Common myeloid progenitor, CD34-positive (primary cell): ENCODE results near the gene RMI2.
A peak's percentile ranks its signal among the peaks of the same experiment; 100 is the strongest.

Experiments used
- CTCF ChIA-PET: fragments of 350-600 bp; sonication (Branson Sonifier 250); formaldehyde crosslinking; loops from one replicate; lab custom pipeline; 2021; ENCODE audit warnings: antibody characterized with exemption; lab: Charles Lee
- POLR2A ChIA-PET: fragments of 350-600 bp; sonication (Branson Sonifier 250); formaldehyde crosslinking; loops from one replicate; lab custom pipeline; 2021; ENCODE audit warnings: antibody characterized with exemption; lab: Charles Lee
- DNase-seq, 3 donors: peaks; one replicate each; pipeline versions ENCODE4 v3.0.0 to v3.0.0-alpha.2; 2013
- H3K27ac ChIP-seq, 2 experiments: 1 replicate in 1 of 2; 2 replicates in 1 of 2; pipeline ENCODE4 v1.7.0; 2013; ENCODE audit warnings: inconsistent platforms in 2 of 2, low read length in 2 of 2, mild to moderate bottlenecking in 2 of 2, low read depth in 1 of 2, moderate library complexity in 1 of 2; ENCODE audit not compliant: severe bottlenecking in 2 of 2, insufficient read depth in 1 of 2, poor library complexity in 1 of 2
- H3K27me3 ChIP-seq, 5 experiments: replicated peaks in 2 of 5; 1 replicate in 3 of 5; 2 replicates in 2 of 5; pipeline versions ENCODE4 v1.6.1 to v1.7.0; 2013; ENCODE audit warnings: low read length in 4 of 5, mild to moderate bottlenecking in 2 of 5, moderate library complexity in 2 of 5, inconsistent platforms in 1 of 5; ENCODE audit not compliant: insufficient read depth in 5 of 5, control insufficient read depth in 4 of 5
- H3K36me3 ChIP-seq, 4 experiments: 1 replicate in 2 of 4; 2 replicates in 2 of 4; pipeline versions ENCODE4 v1.6.1 to v1.7.0; 2013; ENCODE audit warnings: low read length in 3 of 4, control low read depth in 1 of 4, mild to moderate bottlenecking in 1 of 4; ENCODE audit not compliant: control insufficient read depth in 4 of 4, insufficient read depth in 4 of 4
- H3K4me1 ChIP-seq, 4 experiments: 1 replicate in 3 of 4; 2 replicates in 1 of 4; pipeline versions ENCODE4 v1.6.1 to v1.7.1; 2013; ENCODE audit warnings: low read length in 3 of 4, mild to moderate bottlenecking in 3 of 4, control low read depth in 1 of 4, inconsistent platforms in 1 of 4, moderate library complexity in 1 of 4; ENCODE audit not compliant: control insufficient read depth in 4 of 4, insufficient read depth in 4 of 4; ENCODE audit errors: control extremely low read depth in 1 of 4
- H3K4me3 ChIP-seq, 7 experiments: 1 replicate in 4 of 7; 2 replicates in 3 of 7; pipeline versions ENCODE4 v1.5.1 to v1.7.0; 2013; ENCODE audit warnings: mild to moderate bottlenecking in 7 of 7, low read length in 6 of 7, moderate library complexity in 6 of 7, inconsistent platforms in 2 of 7, low read depth in 2 of 7, control low read depth in 1 of 7; ENCODE audit not compliant: insufficient read depth in 4 of 7, control insufficient read depth in 1 of 7; ENCODE audit errors: extremely low read depth in 1 of 7
- H3K9me3 ChIP-seq, 5 experiments: 1 replicate in 4 of 5; 2 replicates in 1 of 5; pipeline versions ENCODE4 v1.6.1 to v1.7.1; 2013; ENCODE audit warnings: low read length in 4 of 5, mild to moderate bottlenecking in 2 of 5, inconsistent platforms in 1 of 5, low read depth in 1 of 5, moderate library complexity in 1 of 5; ENCODE audit not compliant: control insufficient read depth in 4 of 5, insufficient read depth in 2 of 5; ENCODE audit errors: control extremely low read depth in 1 of 5
- WGBS: methylation state at CpG from one replicate; pipeline ENCODE4 v1.1.5; 2013; ENCODE audit not compliant: insufficient coverage; 5-methylcytosine and 5-hydroxymethylcytosine counted together

Gene RMI2

GRCh38 chr16:11306381-11306780 lies 38.9 kb upstream of the RMI2 start:
- CTCF ChIA-PET, result interaction anchor here (1.2 kb wide), 1 partner anchor 50 kb away, joined by 3 read pairs; no protein-coding TSS in a partner anchor
- no peak for DNase-seq
- H3K9me3 ChIP-seq, result peaks cover 0 to 5% (median 0%) of the 10 kb centered on the region in 5 experiments
- WGBS, result 100% methylated on average over 6 of the region's 8 CpGs
- no peaks in the 10 kb centered on the region for H3K36me3 ChIP-seq
- H3K27me3 ChIP-seq, result no peaks in the 10 kb centered on the region
- no peak overlapping the region for H3K4me3 ChIP-seq
- H3K27ac ChIP-seq, result no peak overlapping the region
- H3K4me1 ChIP-seq, result peaks cover 4 to 38% (median 26%) of the 10 kb centered on the region in 4 experiments
- POLR2A ChIA-PET, result interaction anchor here (0.7 kb wide), 1 partner anchor 135 kb away, joined by 3 read pairs; no protein-coding TSS in a partner anchor

GRCh38 chr16:11306997-11307638 lies 38.1 kb upstream of the RMI2 start:
- no peak for DNase-seq
- WGBS, result 100% methylated on average over 6 of the region's 7 CpGs
- Histone ChIP-seq H3K36me3 (no peaks in the 10 kb centered on the region), H3K4me1 (peaks cover 7 to 43% (median 31%) of the 10 kb centered on the region in 4 experiments), H3K9me3 (peaks cover 0 to 5% (median 0%) of the 10 kb centered on the region in 5 experiments), H3K27me3 (no peaks in the 10 kb centered on the region), H3K27ac (no peak overlapping the region), H3K4me3 (no peak overlapping the region)
- CTCF ChIA-PET, result interaction anchor here (1.8 kb wide), 1 partner anchor 9 kb away, joined by 8 read pairs; no protein-coding TSS in a partner anchor
- POLR2A ChIA-PET, result no interaction called here

DNA sequence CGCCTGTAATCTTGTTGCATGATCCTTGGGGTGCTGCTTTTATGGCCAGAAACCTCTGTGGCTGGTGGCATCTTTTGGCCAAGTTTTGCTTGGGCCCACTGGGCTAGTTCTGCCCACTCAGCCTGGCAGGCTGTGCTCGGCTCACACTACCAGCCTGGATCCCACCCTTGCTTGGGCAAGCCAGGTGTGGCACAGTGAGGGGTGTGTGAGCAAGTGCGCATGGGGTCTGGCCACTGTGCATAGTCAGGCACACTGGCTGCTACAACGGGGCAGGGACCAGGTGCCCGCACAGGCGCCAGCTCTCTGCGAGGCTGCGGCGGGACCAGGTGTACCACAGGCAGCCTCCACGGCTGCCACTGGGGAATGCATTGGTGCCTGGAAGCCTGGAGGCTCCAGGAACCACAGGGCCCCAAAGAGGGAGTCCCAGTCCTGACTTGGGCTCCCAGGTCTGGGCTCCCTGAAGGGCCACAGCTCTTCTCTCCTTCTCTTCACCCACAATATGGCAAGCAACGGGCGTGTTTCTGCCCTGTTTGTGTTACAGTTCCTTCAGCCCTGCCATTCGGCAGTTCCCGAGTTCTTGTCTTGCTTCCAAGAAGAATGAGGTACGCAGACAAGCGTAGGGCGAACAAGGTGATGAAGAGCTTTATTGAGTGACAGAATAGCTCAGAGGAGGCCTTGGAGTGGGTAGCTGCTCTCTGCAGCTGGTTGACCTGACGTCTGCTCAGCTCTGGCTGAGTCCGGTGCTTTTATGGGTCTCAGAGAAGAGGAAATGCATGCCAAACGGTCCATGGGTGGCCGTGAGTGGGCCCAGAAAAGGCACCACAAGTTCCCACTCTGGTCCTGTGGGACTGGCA lies 37.4 kb upstream of the RMI2 start:
- Histone ChIP-seq H3K9me3 (peaks cover 0 to 5% (median 0%) of the 10 kb centered on the region in 5 experiments), H3K27me3 (no peaks in the 10 kb centered on the region), H3K27ac (no peak overlapping the region), H3K36me3 (no peaks in the 10 kb centered on the region), H3K4me1 (peaks cover 7 to 51% (median 39%) of the 10 kb centered on the region in 4 experiments), H3K4me3 (no peak overlapping the region)
- CTCF ChIA-PET, result interaction anchor here (0.6 to 1.8 kb wide), 3 partner anchors 10 to 48 kb away, joined by 3 to 8 read pairs (median 3); no protein-coding TSS in a partner anchor
- DNase-seq, result no peak
- 96% methylated on average over 19 of the region's 21 CpGs for WGBS
- POLR2A ChIA-PET, result no interaction called here

DNA sequence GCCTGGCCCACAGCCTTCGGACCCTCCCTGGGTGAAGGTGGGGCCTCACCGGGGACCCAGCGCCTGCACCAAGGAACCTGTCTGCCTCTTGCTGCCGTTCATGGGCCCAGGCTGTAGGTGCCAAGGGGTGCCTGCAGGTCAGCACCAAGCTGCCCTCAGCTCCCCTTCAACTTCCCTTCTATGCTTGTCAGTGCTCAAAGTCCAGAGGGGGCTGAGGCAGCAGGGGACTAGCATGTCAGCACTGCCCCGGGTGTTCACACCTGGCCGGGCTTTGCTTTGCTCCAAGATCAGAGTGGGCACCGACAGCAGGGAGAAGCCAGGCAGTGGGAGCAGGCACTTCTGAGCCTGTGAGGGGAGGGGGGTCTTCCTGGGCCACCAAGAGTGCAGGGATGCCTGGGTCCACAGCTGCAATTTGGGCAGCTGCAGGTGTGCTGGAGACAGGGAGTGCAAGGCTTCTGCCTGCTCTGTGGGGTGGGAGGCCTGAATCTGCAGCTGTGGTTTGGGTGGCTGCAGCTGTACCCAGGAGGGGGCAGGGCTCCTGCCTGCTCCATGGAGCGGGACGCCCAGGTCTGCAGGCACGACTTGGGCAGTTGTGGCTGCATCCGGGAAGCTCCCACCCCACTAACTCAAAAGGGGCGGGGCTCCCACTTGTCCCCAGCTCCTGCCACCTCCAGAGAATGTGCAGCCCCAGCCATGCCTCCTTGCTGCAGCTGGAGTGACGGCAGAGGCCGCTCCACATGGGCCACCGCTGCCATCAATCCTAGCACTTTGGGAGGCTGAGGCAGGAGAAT lies 36.6 kb upstream of the RMI2 start:
- Histone ChIP-seq H3K4me1 (peaks cover 7 to 54% (median 40%) of the 10 kb centered on the region in 4 experiments), H3K36me3 (no peaks in the 10 kb centered on the region), H3K4me3 (no peak overlapping the region), H3K9me3 (peaks cover 0 to 2% (median 0%) of the 10 kb centered on the region in 5 experiments), H3K27ac (no peak overlapping the region), H3K27me3 (no peaks in the 10 kb centered on the region)
- DNase-seq, result peak in 2 of 3 donors; percentile 42 to 55
- 82% methylated on average over 15 of the region's 15 CpGs for WGBS
- ChIA-PET CTCF (interaction anchor here (0.6 to 1.8 kb wide), 6 partner anchors 11 to 54 kb away, joined by 3 to 8 read pairs (median 3); partner anchors contain the start of gene PRM3), POLR2A (interaction anchor here (1.2 kb wide), 1 partner anchor 11 kb away, joined by 3 read pairs; no protein-coding TSS in a partner anchor)

GRCh38 chr16:11309895-11310633 lies 35.2 kb upstream of the RMI2 start:
- 96% methylated on average over 6 of the region's 9 CpGs for WGBS
- Histone ChIP-seq H3K9me3 (no peaks in the 10 kb centered on the region), H3K27ac (no peak overlapping the region), H3K4me3 (no peak overlapping the region), H3K36me3 (no peaks in the 10 kb centered on the region), H3K27me3 (no peaks in the 10 kb centered on the region), H3K4me1 (peaks cover 7 to 51% (median 39%) of the 10 kb centered on the region in 4 experiments)
- DNase-seq, result no peak
- CTCF ChIA-PET, result interaction anchor here (0.7 to 1.8 kb wide), 5 partner anchors 8 to 56 kb away, joined by 3 to 13 read pairs (median 4); partner anchors contain the start of gene PRM3
- POLR2A ChIA-PET, result no interaction called here

DNA sequence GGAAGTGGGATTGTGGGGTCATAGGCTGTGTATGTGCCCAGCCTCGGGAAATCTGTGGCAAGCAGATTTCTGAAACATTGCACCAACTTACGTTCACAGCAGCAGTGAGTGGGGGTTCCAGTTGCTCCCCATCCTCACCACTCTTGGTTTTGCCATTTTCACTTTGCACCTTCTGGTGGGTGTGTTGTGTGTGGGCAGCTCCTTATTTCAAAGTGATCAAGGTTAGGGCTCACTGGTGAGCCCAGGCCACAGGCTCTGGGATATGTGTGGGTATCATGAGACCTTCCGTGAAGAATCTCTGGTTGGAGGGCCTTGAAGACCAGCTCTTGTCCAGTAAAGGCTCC lies 34.7 kb upstream of the RMI2 start:
- Histone ChIP-seq H3K4me3 (no peak overlapping the region), H3K9me3 (no peaks in the 10 kb centered on the region), H3K27me3 (no peaks in the 10 kb centered on the region), H3K27ac (no peak overlapping the region), H3K4me1 (peaks cover 7 to 48% (median 38%) of the 10 kb centered on the region in 4 experiments), H3K36me3 (no peaks in the 10 kb centered on the region)
- DNase-seq, result no peak
- CTCF ChIA-PET, result interaction anchor here (0.7 to 1.8 kb wide), 4 partner anchors 9 to 44 kb away, joined by 3 to 13 read pairs (median 4); partner anchors contain the start of gene PRM3
- 92% methylated on average over 1 of the region's 3 CpGs for WGBS
- POLR2A ChIA-PET, result no interaction called here
